ENCODE data around the gene VAT1. TPM values are rescaled to one million over a fixed set of nuclear protein-coding genes. Genes with fewer than 3 reads are reported as not detected.

The VAT1 gene
- total RNA-seq, 4 donors from 2014 or later = 118 to 153 (median 131) TPM

DNA sequence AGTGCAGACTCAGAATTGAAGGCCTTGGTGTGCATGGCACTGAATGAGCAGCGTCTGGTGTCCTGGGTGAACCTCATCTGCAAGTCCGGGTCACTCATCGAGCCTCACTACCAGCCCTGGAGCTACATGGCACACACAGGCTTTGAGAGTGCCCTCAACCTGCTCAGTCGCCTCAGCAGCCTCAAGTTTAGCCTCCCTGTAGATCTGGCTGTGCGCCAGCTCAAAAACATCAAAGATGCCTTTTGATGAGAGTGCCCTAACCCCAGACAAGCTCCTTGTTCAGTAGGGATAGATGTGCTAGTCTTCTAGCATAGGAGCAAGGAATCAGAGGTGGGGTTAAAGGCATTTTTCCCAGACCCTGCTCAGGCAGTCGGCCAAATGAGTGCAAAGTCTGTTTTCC is 30.7 kb downstream of the VAT1 start:
- Histone ChIP-seq H3K27ac (no peak overlapping the region), H3K27me3 (no peaks in the 10 kb centered on the region), H3K4me3 (replicated peaks in 1 of 3) (no peak overlapping the region), H3K4me1 (no peaks in the 10 kb centered on the region), H3K9me3 (no peaks in the 10 kb centered on the region), H3K36me3 (peaks cover 49 to 60% of the 10 kb centered on the region in 2 donors)
- 92 to 95% methylated on average over 6 of the region's 6 CpGs for WGBS, 2 donors
- DNase-seq = no peak
- intact Hi-C loops (cut with DNase I) = no loop called here
- TF ChIP-seq CTCF (IDR thresholded peaks at IDR 0.05) (no peak), POLR2A (IDR thresholded peaks at IDR 0.05) (no peak)

- Histone ChIP-seq H3K36me3 (peaks cover 60 to 68% of the 10 kb centered on the region in 2 donors), H3K27ac (no peak overlapping the region), H3K4me3 (replicated peaks in 1 of 3) (no peak overlapping the region), H3K4me1 (no peaks in the 10 kb centered on the region), H3K27me3 (no peaks in the 10 kb centered on the region), H3K9me3 (no peaks in the 10 kb centered on the region)
- TF ChIP-seq POLR2A (IDR thresholded peaks at IDR 0.05) (no peak), CTCF (IDR thresholded peaks at IDR 0.05) (no peak)
- 85 to 93% methylated on average over 6 of the region's 6 CpGs for WGBS, 2 donors
- intact Hi-C loops (cut with DNase I) = no loop called here
- no peak for DNase-seq
Measured at GRCh38 chr17:42989726-42990652, 32.2 kb downstream of the VAT1 start.

DNA sequence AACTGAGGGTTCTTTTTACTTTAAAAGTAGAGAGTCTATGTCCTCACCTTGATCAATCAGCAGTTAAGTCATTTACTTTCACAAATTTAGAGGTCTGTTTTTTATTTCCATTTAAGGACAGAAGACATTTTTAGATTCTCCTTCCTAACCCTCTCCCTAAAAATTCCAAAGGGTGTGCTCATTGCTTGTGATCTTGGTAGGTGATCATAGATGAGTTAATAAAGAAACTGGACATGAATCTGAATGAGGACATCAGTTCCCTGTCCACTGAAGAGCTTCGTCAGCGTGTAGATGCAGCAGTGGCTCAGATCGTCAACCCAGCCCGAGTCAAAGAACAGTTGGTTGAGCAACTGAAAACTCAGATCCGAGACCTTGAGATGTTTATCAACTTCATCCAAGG is 33.0 kb downstream of the VAT1 start:
- intact Hi-C loops (cut with DNase I) = no loop called here
- H3K9me3 ChIP-seq = no peaks in the 10 kb centered on the region
- no peaks in the 10 kb centered on the region for H3K4me1 ChIP-seq
- DNase-seq = no peak
- no peak overlapping the region for H3K27ac ChIP-seq
- TF ChIP-seq POLR2A (IDR thresholded peaks at IDR 0.05) = no peak
- TF ChIP-seq CTCF (IDR thresholded peaks at IDR 0.05) = no peak
- 95 to 97% methylated on average over 5 of the region's 5 CpGs for whole genome bisulfite sequencing, 2 donors
- no peak overlapping the region for H3K4me3 ChIP-seq (replicated peaks in 1 of 3)
- peaks cover 60 to 70% of the 10 kb centered on the region in 2 donors for H3K36me3 ChIP-seq
- no peaks in the 10 kb centered on the region for H3K27me3 ChIP-seq

DNA sequence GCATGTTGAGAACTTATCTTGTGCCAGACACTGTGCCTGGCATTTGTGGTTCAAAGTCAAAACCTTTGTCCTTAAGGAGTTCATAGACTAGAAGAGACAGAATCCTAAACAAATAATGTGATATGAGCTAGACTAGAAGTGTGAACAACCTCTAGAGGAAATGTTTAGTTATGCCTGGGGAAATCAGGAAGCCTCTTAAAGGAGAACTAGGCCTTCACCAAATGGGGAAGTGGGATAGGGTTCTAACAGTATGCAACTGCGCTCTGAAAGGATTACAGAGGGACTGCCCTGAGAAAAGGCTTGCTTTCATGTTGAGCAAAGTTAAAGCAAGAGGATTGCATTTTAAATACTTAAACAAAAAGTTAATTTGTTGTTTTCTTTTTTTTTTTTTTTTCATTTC is 37.0 kb downstream of the VAT1 start:
- intact Hi-C loops (cut with DNase I) = no loop called here
- no peak overlapping the region for H3K4me3 ChIP-seq (replicated peaks in 1 of 3)
- peaks cover 42 to 44% of the 10 kb centered on the region in 2 donors for H3K36me3 ChIP-seq
- WGBS, 2 donors = 0% methylated on average over 1 of the region's 1 CpG
- H3K4me1 ChIP-seq = peaks cover 10 to 11% of the 10 kb centered on the region in 2 donors
- no peaks in the 10 kb centered on the region for H3K27me3 ChIP-seq
- H3K9me3 ChIP-seq = no peaks in the 10 kb centered on the region
- H3K27ac ChIP-seq = no peak overlapping the region
- DNase-seq = no peak
- TF ChIP-seq POLR2A (IDR thresholded peaks at IDR 0.05) = no peak
- TF ChIP-seq CTCF (IDR thresholded peaks at IDR 0.05) = no peak

GRCh38 chr17:42982266-42982665 is 39.9 kb downstream of the VAT1 start:
- H3K4me1 ChIP-seq = peaks cover 15 to 17% of the 10 kb centered on the region in 2 donors
- H3K4me3 ChIP-seq (replicated peaks in 1 of 3) = no peak overlapping the region
- H3K36me3 ChIP-seq = peaks cover 13 to 16% of the 10 kb centered on the region in 2 donors
- no peak overlapping the region for H3K27ac ChIP-seq
- TF ChIP-seq CTCF (IDR thresholded peaks at IDR 0.05) (no peak), POLR2A (IDR thresholded peaks at IDR 0.05) (no peak)
- no peaks in the 10 kb centered on the region for H3K27me3 ChIP-seq
- intact Hi-C loops (cut with DNase I) = no loop called here
- DNase-seq = no peak
- H3K9me3 ChIP-seq = no peaks in the 10 kb centered on the region

Measured in thyroid gland (tissue), 4 donors.